K562 (cell line): ENCODE measurements around the gene PAN2. TPM values are rescaled to one million over a fixed set of nuclear protein-coding genes. Genes with fewer than 3 reads are reported as not detected.
"Not testable (repeated sequence)": the region's sequence is repeated elsewhere in the genome, so short reads cannot be mapped to it uniquely, and the experiment has no call there.

Source experiments
- ATAC-seq: fragments of 200-7000 bp; cut with Tn5 transposase; 3 replicates; pipeline ENCODE4 v1.9.1; 2020; ENCODE audit warnings: moderate library complexity
- BruUV-seq: library from RNA; stranded (reverse); fragments of 400-500 nt; replicated peaks from 2 replicates; lab custom pipeline; 2021; lab: Mats Ljungman, UMichigan
- CTCF ChIA-PET: fragments of 300-600 bp; formaldehyde crosslinking; extraction: SDS; loops from one replicate; lab custom pipeline; 2021; ENCODE audit warnings: low intra/inter-chr PET ratio; lab: Yijun Ruan, JAX
- POLR2A ChIA-PET: fragments of 300-600, 350-650 bp; sonication (Branson Sonifier 250); formaldehyde crosslinking; extraction: SDS; loops from one replicate; lab custom pipeline; 2021; ENCODE audit warnings: antibody characterized with exemption, inconsistent platforms; lab: Yijun Ruan, JAX
- DNase-seq, 4 experiments: peaks; one replicate each; pipeline versions ENCODE4 v3.0.0 to v3.0.0-alpha.2; 2011 to 2018; ENCODE audit warnings: low spot score in 3 of 4, mixed read lengths in 3 of 4; ENCODE audit errors: extremely low read depth in 1 of 4
- FAIRE-seq: peaks from 2 replicates; lab custom pipeline; 2011; peaks lifted over from hg19 to GRCh38; lab: Jason Lieb, UNC
- H2AFZ ChIP-seq: 2 replicates; pipeline ENCODE4 v1.6.0; 2011; ENCODE audit warnings: low read depth, low read length, control low read depth, inconsistent platforms
- H3K27ac ChIP-seq: fragments of 200-600 bp; 3 replicates; pipeline ENCODE4 v1.8.0; 2011; ENCODE audit warnings: low read depth, mild to moderate bottlenecking, control low read depth, inconsistent platforms, low read length, moderate library complexity, mixed read lengths; ENCODE audit errors: extremely low read depth
- H3K27me3 ChIP-seq, 2 experiments: fragments of 300-600 bp in 1 of 2; 2 replicates in 1 of 2; 3 replicates in 1 of 2; pipeline versions ENCODE4 v1.6.0 to v1.8.0; 2011; ENCODE audit warnings: inconsistent platforms in 2 of 2, low read length in 2 of 2, mild to moderate bottlenecking in 1 of 2, mixed read lengths in 1 of 2, moderate library complexity in 1 of 2; ENCODE audit not compliant: control insufficient read depth in 2 of 2, insufficient read depth in 2 of 2
- H3K36me3 ChIP-seq: fragments of 300-600 bp; 3 replicates; pipeline ENCODE4 v1.8.0; 2011; ENCODE audit warnings: mild to moderate bottlenecking, low read length, inconsistent platforms; ENCODE audit not compliant: control insufficient read depth, insufficient read depth
- H3K4me1 ChIP-seq, 2 experiments: fragments of 200-600 bp in 1 of 2; replicated peaks in 1 of 2; 2 replicates in 1 of 2; 3 replicates in 1 of 2; pipeline versions ENCODE4 v1.5.1 to v1.8.0; 2011; ENCODE audit warnings: inconsistent platforms in 2 of 2, low read length in 2 of 2, mild to moderate bottlenecking in 1 of 2, mixed read lengths in 1 of 2, moderate library complexity in 1 of 2; ENCODE audit not compliant: control insufficient read depth in 2 of 2, insufficient read depth in 2 of 2
- H3K4me2 ChIP-seq: 2 replicates; pipeline ENCODE4 v1.6.1; 2011; ENCODE audit warnings: low read length, control low read depth, inconsistent platforms, mixed read lengths; ENCODE audit not compliant: insufficient read depth
- H3K4me3 ChIP-seq: fragments of 200-600 bp; sonication (generic), shearing (Covaris generic); 2 replicates; pipeline ENCODE4 v1.5.1; 2016; ENCODE audit warnings: control low read depth, inconsistent platforms
- H3K79me2 ChIP-seq: fragments of 200-600 bp; 3 replicates; pipeline ENCODE4 v1.8.0; 2011; ENCODE audit warnings: low read length, inconsistent platforms; ENCODE audit not compliant: control insufficient read depth, insufficient read depth
- H3K9ac ChIP-seq, 2 experiments: 2 replicates each; pipeline versions ENCODE4 v1.6.0 to v1.6.1; 2011; ENCODE audit warnings: low read depth in 2 of 2, low read length in 2 of 2, control low read depth in 1 of 2, inconsistent platforms in 1 of 2, mild to moderate bottlenecking in 1 of 2, mixed read lengths in 1 of 2; ENCODE audit not compliant: insufficient read depth in 1 of 2
- H3K9me1 ChIP-seq: one replicate; pipeline ENCODE4 v1.6.0; 2011; ENCODE audit warnings: inconsistent platforms, mild to moderate bottlenecking, low read length, moderate library complexity; ENCODE audit not compliant: control insufficient read depth, insufficient read depth
- H3K9me3 ChIP-seq: replicated peaks from 2 replicates; pipeline ENCODE4 v1.5.1; 2011; ENCODE audit warnings: low read depth, low read length, inconsistent platforms; ENCODE audit not compliant: control insufficient read depth, insufficient read depth
- H4K20me1 ChIP-seq: replicated peaks from 2 replicates; pipeline ENCODE4 v1.6.1; 2011; ENCODE audit warnings: low read length, inconsistent platforms, mixed read lengths; ENCODE audit not compliant: control insufficient read depth, insufficient read depth
- RBM25 ChIP-seq: fragments of 200-400 bp; formaldehyde crosslinking; IDR thresholded peaks from 2 replicates; pipeline ENCODE4 v1.6.1; 2018; ENCODE audit warnings: low read length, low read depth, moderate library complexity; ENCODE audit not compliant: severe bottlenecking
- ZNF121 ChIP-seq: sonication (generic); formaldehyde crosslinking; conservative IDR thresholded peaks from 2 replicates; pipeline ENCODE4 v1.8.0; 2022; ENCODE audit warnings: missing genetic modification reagents
- WGBS: fragments of 100-300 bp; shearing (Covaris generic); methylation state at CpG from one replicate; pipeline ENCODE4 v1.1.6; 2016; ENCODE audit warnings: low coverage, mixed read lengths; ENCODE audit not compliant: insufficient coverage; ENCODE audit errors: missing lambda C conversion rate; 5-methylcytosine and 5-hydroxymethylcytosine counted together
- in situ Hi-C: fragments of 300-500 bp; cut with MboI; formaldehyde crosslinking; loops from 4 replicates; pipeline ENCODE4 v1.15.0; 2018; ENCODE audit warnings: inconsistent platforms, mixed read lengths
- intact Hi-C: fragments of 100-400 bp; cut with micrococcal nuclease; formaldehyde crosslinking; loops from 2 replicates; pipeline ENCODE4 v1.14.2; 2022
- polyA plus RNA-seq, 8 experiments: library from polyadenylated mRNA; depleted of rRNA in 4 of 8; stranded (reverse) in 5 of 8; unstranded in 3 of 8; fragments of >200 nt; fragmentation: Nextera tagmentation in 2 of 8; fragmentation: Illumina TruSeq in 1 of 8; extraction: Ambion mirVana in 2 of 8; extraction: Trizol in 1 of 8; gene quantifications; 2 replicates each; pipeline versions ENCODE4 v1.2.1 to v1.2.3, GENCODE V29; 2011 to 2014; ENCODE audit warnings: inconsistent platforms in 1 of 8, missing spikeins in 1 of 8
- total RNA-seq, 7 experiments: library from RNA; depleted of rRNA in 6 of 7; stranded (reverse); fragments of >200 nt in 6 of 7; fragmentation: Illumina TruSeq in 2 of 7; extraction: Trizol in 2 of 7; gene quantifications; 2 replicates each; pipeline versions ENCODE4 v1.2.1 to v1.2.3, GENCODE V29; 2011 to 2021; ENCODE audit warnings: low replicate concordance in 1 of 7
- TF ChIP-seq, protein P1 (sequence below): sonication (generic); formaldehyde crosslinking; IDR thresholded peaks from 2 replicates; pipeline ENCODE4 v1.8.1; 2023; ENCODE audit warnings: mild to moderate bottlenecking, missing genetic modification reagents

PAN2 gene
- total and polyA plus RNA-seq, 9 of the 15 experiments (the other 6 are each of a cell fraction or from before 2014, with no cell fraction given): 15.0 to 66.1 (median 25.9) TPM

- TF ChIP-seq RBM25 (peak; percentile 38), ZNF121 (CRISPR knock-in tag) (peak; percentile 80)
- TF ChIP-seq, protein P1, sequence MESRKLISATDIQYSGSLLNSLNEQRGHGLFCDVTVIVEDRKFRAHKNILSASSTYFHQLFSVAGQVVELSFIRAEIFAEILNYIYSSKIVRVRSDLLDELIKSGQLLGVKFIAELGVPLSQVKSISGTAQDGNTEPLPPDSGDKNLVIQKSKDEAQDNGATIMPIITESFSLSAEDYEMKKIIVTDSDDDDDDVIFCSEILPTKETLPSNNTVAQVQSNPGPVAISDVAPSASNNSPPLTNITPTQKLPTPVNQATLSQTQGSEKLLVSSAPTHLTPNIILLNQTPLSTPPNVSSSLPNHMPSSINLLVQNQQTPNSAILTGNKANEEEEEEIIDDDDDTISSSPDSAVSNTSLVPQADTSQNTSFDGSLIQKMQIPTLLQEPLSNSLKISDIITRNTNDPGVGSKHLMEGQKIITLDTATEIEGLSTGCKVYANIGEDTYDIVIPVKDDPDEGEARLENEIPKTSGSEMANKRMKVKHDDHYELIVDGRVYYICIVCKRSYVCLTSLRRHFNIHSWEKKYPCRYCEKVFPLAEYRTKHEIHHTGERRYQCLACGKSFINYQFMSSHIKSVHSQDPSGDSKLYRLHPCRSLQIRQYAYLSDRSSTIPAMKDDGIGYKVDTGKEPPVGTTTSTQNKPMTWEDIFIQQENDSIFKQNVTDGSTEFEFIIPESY (CRISPR knock-in tag): peak; percentile 88; the same call in 1 of the 2 replicates
- intact Hi-C loops, ATAC-seq, in situ Hi-C loops, H3K4me2 ChIP-seq, H3K9me1 ChIP-seq, H3K9me3 ChIP-seq, H3K27me3 ChIP-seq, H3K4me3 ChIP-seq, DNase-seq, H4K20me1 ChIP-seq, FAIRE-seq, BruUV-seq, H3K36me3 ChIP-seq, CTCF ChIA-PET: not testable (repeated sequence)
- Histone ChIP-seq H3K27ac (peak overlapping the region; percentile 84), H3K9ac (peak overlapping the region in 1 of 2 experiments; percentile 69; a peak in 1 of 4 replicates), H3K79me2 (peaks cover 24% of the 10 kb centered on the region), H3K4me1 (peaks cover 27 to 58% of the 10 kb centered on the region in 2 experiments), H2AFZ (peak overlapping the region; percentile 88; the same call in 1 of the 2 replicates)
- POLR2A ChIA-PET: interaction anchor here (0.6 to 19.0 kb wide), 7 partner anchors 13 to 129 kb away, joined by 3 to 274 read pairs (median 4); partner anchors contain the start of genes APOF, CNPY2, RNF41 and STAT2
- WGBS: 84% methylated on average over 8 of the region's 8 CpGs
Measured at GRCh38 chr12:56335527-56335926, 1.7 kb upstream of the PAN2 start.
